Kidney (tissue), 14 donors: Measurements from ENCODE around the gene JHY. TPM values are rescaled to one million over a fixed set of nuclear protein-coding genes. Genes with fewer than 3 reads are reported as not detected.
A peak's percentile ranks its signal among the peaks of the same experiment; 100 is the strongest.

Experiments used
- DNase-seq, 5 donors: peaks; one replicate each; pipeline ENCODE4 v3.0.0-alpha.2; 2013 to 2020
- FAIRE-seq: peaks from 2 replicates; lab custom pipeline; 2012; peaks lifted over from hg19 to GRCh38; lab: Jason Lieb, UNC
- H3K27ac ChIP-seq, 2 donors: one replicate each; pipeline ENCODE4 v1.7.0; 2013; ENCODE audit warnings: low read depth in 2 of 2, low read length in 2 of 2, inconsistent platforms in 1 of 2
- H3K27me3 ChIP-seq: one replicate; pipeline ENCODE4 v1.7.1; 2013; ENCODE audit warnings: low read length, inconsistent platforms; ENCODE audit not compliant: control insufficient read depth, insufficient read depth
- H3K36me3 ChIP-seq, 3 donors: one replicate each; pipeline versions ENCODE4 v1.7.0 to v1.7.1; 2013; ENCODE audit warnings: low read length in 3 of 3, control low read depth in 1 of 3, inconsistent platforms in 1 of 3; ENCODE audit not compliant: insufficient read depth in 3 of 3, control insufficient read depth in 2 of 3
- H3K4me1 ChIP-seq, 3 donors: one replicate each; pipeline versions ENCODE4 v1.7.0 to v1.7.1; 2013; ENCODE audit warnings: low read length in 3 of 3, inconsistent platforms in 1 of 3, low read depth in 1 of 3; ENCODE audit not compliant: control insufficient read depth in 2 of 3, insufficient read depth in 2 of 3
- H3K4me3 ChIP-seq, 3 donors: one replicate each; pipeline versions ENCODE4 v1.7.0 to v1.8.1; 2013; ENCODE audit warnings: low read length in 3 of 3, control low read depth in 1 of 3, inconsistent platforms in 1 of 3
- H3K9ac ChIP-seq, 3 donors: one replicate each; pipeline versions ENCODE4 v1.7.0 to v1.7.1; 2013; ENCODE audit warnings: low read length in 3 of 3, control low read depth in 1 of 3, inconsistent platforms in 1 of 3
- H3K9me3 ChIP-seq, 3 donors: one replicate each; pipeline versions ENCODE4 v1.7.0 to v1.7.1; 2013; ENCODE audit warnings: low read length in 3 of 3, control low read depth in 1 of 3, inconsistent platforms in 1 of 3; ENCODE audit not compliant: control insufficient read depth in 2 of 3, insufficient read depth in 1 of 3
- intact Hi-C: fragments of 100-400 bp; cut with DNase I; formaldehyde crosslinking; loops from one replicate; pipeline ENCODE4 v1.11.1; 2022
- polyA plus RNA-seq: library from polyadenylated mRNA; stranded (reverse); fragments of 350-450 nt; fragmentation: Illumina TruSeq; extraction: RNeasy Lipid Tissue Mini Kit (QIAGEN cat#74804); gene quantifications from one replicate; pipeline ENCODE4 v1.2.3, GENCODE V29; 2014; ENCODE audit warnings: low read depth, low replicate concordance; ENCODE audit not compliant: insufficient read depth
- total RNA-seq: library from RNA; stranded (reverse); fragmentation: NEBNext Ultra II Directional; extraction: Animal tissue kit (Norgen Biotek cat#: 25700); gene quantifications from one replicate; pipeline ENCODE4 v1.2.1, GENCODE V29; 2021
- TF ChIP-seq, protein P1 (sequence below): IDR thresholded peaks from 3 replicates; pipeline ENCODE4 v1.5.1; 2012; ENCODE audit warnings: mild to moderate bottlenecking, moderate library complexity, borderline replicate concordance; ENCODE audit not compliant: insufficient read depth; ENCODE audit errors: extremely low read depth
- donor health status: control.
- donor health status: control.
- donor health status: control.
- donor health status: control.
- donor health status: control.
- donor health status: DM: yes; HTN: yes; CAD: no.
- donor health status: Normal renal cell carcinoma (clear cell type).

JHY gene
- total and polyA plus RNA-seq, 2 donors from 2014 or later, result 4.8 to 13.6 TPM

DNA sequence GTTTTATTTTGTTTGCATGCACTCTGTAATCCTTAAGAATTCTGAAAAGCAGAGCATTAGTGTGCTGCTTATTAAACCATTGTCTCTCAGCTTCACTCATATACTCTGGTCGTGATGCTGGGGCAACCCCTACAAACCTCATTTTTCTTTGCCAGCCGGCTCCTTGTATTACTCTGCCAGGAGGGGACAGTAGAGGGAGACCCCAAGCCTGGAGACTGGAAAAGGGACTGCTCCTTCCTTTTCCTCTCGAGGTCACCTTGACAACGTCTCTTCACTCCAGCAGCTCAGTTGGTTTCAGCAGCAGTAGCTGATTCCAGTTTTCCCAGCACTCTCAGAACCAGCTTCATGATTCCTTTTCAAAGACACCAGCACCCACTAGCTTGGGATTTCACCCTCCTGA lies 2.8 kb upstream of the JHY start:
- no peaks in the 10 kb centered on the region for H3K27me3 ChIP-seq
- intact Hi-C loops, result no loop called here
- H3K9me3 ChIP-seq, result no peaks in the 10 kb centered on the region
- DNase-seq (peak in 1 of 5 donors; percentile 49), FAIRE-seq (no peak)
- H3K4me1 ChIP-seq, result peaks cover 0 to 9% (median 5%) of the 10 kb centered on the region in 3 donors
- no peak overlapping the region for H3K27ac ChIP-seq
- H3K36me3 ChIP-seq, result no peaks in the 10 kb centered on the region
- TF ChIP-seq, protein P1, sequence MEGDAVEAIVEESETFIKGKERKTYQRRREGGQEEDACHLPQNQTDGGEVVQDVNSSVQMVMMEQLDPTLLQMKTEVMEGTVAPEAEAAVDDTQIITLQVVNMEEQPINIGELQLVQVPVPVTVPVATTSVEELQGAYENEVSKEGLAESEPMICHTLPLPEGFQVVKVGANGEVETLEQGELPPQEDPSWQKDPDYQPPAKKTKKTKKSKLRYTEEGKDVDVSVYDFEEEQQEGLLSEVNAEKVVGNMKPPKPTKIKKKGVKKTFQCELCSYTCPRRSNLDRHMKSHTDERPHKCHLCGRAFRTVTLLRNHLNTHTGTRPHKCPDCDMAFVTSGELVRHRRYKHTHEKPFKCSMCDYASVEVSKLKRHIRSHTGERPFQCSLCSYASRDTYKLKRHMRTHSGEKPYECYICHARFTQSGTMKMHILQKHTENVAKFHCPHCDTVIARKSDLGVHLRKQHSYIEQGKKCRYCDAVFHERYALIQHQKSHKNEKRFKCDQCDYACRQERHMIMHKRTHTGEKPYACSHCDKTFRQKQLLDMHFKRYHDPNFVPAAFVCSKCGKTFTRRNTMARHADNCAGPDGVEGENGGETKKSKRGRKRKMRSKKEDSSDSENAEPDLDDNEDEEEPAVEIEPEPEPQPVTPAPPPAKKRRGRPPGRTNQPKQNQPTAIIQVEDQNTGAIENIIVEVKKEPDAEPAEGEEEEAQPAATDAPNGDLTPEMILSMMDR, result no peak
- H3K9ac ChIP-seq, result no peak overlapping the region
- H3K4me3 ChIP-seq, result no peak overlapping the region

- DNase-seq (peak; percentile 67 to 89 (median 75)), FAIRE-seq (no peak)
- Histone ChIP-seq H3K4me1 (peaks cover 0 to 9% (median 5%) of the 10 kb centered on the region in 3 donors), H3K9ac (peak overlapping the region; percentile 52 to 86 (median 66)), H3K27ac (peak overlapping the region; percentile 85 to 91), H3K27me3 (no peaks in the 10 kb centered on the region), H3K36me3 (no peaks in the 10 kb centered on the region), H3K9me3 (no peaks in the 10 kb centered on the region), H3K4me3 (peak overlapping the region; percentile 70 to 73 (median 70))
- intact Hi-C loops, result no loop called here
- TF ChIP-seq, protein P1, result no peak
Observed at GRCh38 chr11:122882857-122883645, 492 bp downstream of the JHY start.

DNA sequence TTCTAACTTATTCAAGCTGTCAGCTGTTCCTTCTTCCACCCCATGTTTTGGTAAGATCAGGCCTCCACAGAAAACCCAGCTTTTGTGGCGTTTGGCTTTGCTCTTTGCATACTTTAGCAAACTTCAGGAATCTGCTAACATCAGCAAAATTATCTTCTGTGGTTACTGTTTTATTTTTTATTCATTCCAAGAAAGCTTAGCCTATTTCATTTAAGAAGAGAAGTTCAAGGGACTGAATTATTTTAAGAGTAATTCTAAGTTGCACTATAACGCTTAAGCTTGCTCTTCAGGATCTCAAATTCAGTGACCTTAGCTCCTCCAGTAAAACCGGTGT lies 1.1 kb downstream of the JHY start:
- peak in 1 of 5 donors; percentile 91 for DNase-seq
- Histone ChIP-seq H3K27ac (peak overlapping the region; percentile 85 to 91), H3K4me3 (peak overlapping the region; percentile 70 to 73 (median 70)), H3K9ac (peak overlapping the region; percentile 52 to 86 (median 66)), H3K36me3 (no peaks in the 10 kb centered on the region), H3K9me3 (no peaks in the 10 kb centered on the region), H3K4me1 (peaks cover 0 to 9% (median 5%) of the 10 kb centered on the region in 3 donors), H3K27me3 (no peaks in the 10 kb centered on the region)
- TF ChIP-seq, protein P1, result no peak
- FAIRE-seq, result peak; percentile 32
- intact Hi-C loops, result no loop called here
